NCI-H1417 (cell line): Measurements from ENCODE around the gene EIF4EBP2.

Experiments
- DNase-seq, 3 experiments: peaks; one replicate each; lab custom pipeline; 2025; lab: John Stamatoyannopoulos, UW

The EIF4EBP2 gene

GRCh38 chr10:70432101-70432500 lies 28.2 kb downstream of the EIF4EBP2 start:
- no peak for DNase-seq

GRCh38 chr10:70432561-70433263 lies 28.8 kb downstream of the EIF4EBP2 start:
- no peak for DNase-seq

GRCh38 chr10:70433581-70434280 lies 29.8 kb downstream of the EIF4EBP2 start:
- DNase-seq = no peak

- DNase-seq = no peak
These were observed 31.5 kb downstream of the EIF4EBP2 start for GRCh38 chr10:70435241-70436085.

GRCh38 chr10:70437721-70438120 lies 33.8 kb downstream of the EIF4EBP2 start:
- DNase-seq = no peak

- DNase-seq = no peak
These were observed 36.6 kb downstream of the EIF4EBP2 start for GRCh38 chr10:70440296-70441160.

- peak in 2 of 3 experiments; percentile 28 to 43 for DNase-seq
These were observed 37.4 kb downstream of the EIF4EBP2 start, which contains the start of gene NODAL for GRCh38 chr10:70441161-70441894. NODAL (minus strand) TSS chr10:70441681; CDS start chr10:70441667, 14 bp downstream.

GRCh38 chr10:70441895-70442309 lies 38.0 kb downstream of the EIF4EBP2 start:
- peak in 1 of 3 experiments; percentile 7 for DNase-seq

- no peak for DNase-seq
These were observed 38.5 kb downstream of the EIF4EBP2 start for GRCh38 chr10:70442332-70442988.

GRCh38 chr10:70444744-70445143 lies 40.8 kb downstream of the EIF4EBP2 start:
- no peak for DNase-seq

- DNase-seq = no peak
These were observed 42.0 kb downstream of the EIF4EBP2 start for GRCh38 chr10:70445718-70446657.

- DNase-seq = no peak
These were observed 44.3 kb downstream of the EIF4EBP2 start for GRCh38 chr10:70448236-70448635.

GRCh38 chr10:70455213-70455630 lies 51.3 kb downstream of the EIF4EBP2 start:
- no peak for DNase-seq

GRCh38 chr10:70456164-70456563 lies 52.2 kb downstream of the EIF4EBP2 start:
- DNase-seq = no peak

GRCh38 chr10:70457759-70458305 lies 53.9 kb downstream of the EIF4EBP2 start:
- DNase-seq = no peak

- DNase-seq = peak in 2 of 3 experiments; percentile 45 to 51
These were observed 54.5 kb downstream of the EIF4EBP2 start for GRCh38 chr10:70458329-70459060.

- peak in 2 of 3 experiments; percentile 33 to 42 for DNase-seq
These were observed 55.3 kb downstream of the EIF4EBP2 start for GRCh38 chr10:70459061-70459773.
